WI38 (cell line): ENCODE measurements around the gene PTPRU.

Source experiments
- H3K4me3 ChIP-seq: 2 replicates; pipeline ENCODE4 v1.5.1; 2011; ENCODE audit warnings: low read depth, mild to moderate bottlenecking, control low read depth, low read length
- TF ChIP-seq, protein P1 (sequence below): IDR thresholded peaks from 2 replicates; pipeline ENCODE4 v1.5.1; 2012; ENCODE audit warnings: low read depth, mild to moderate bottlenecking, control low read depth, low read length

Gene PTPRU

DNA sequence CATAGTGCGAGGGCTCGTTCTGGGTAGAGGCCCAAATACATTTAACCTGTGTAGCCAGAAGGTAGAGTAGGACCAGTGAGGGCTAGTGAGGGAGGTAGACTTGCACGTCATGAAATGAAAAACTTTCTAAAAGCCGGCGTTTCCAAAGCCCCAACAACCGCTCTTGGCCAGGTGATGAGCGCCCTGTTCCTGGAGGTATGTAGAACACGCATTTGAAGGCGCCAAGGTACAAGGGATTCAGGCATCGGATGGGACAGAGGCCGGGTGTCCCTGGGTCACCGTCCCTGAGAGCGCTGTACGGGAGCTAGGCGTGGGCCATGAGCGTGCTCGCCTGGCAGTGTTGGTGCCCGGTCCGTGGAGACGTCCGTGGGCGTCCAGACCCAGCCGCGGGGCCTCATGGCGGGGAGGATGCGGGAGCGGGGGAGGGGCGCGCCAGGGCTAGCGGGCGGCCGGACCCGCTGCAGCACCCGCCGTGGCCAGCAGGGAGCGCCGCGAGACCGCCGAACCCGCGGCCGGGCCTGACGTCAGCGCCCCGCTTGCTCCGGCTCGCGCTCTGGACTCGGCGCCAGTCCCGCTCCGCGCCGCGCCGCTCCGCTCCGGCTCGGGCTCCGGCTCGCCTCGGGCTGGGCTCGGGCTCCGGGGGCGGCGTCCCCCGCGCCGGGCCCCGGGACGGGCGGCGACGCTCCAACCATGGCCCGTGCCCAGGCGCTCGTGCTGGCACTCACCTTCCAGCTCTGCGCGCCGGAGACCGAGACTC, at the start of gene PTPRU:
Gene PTPRU, plus strand, starts transcription at position 568 of the 757 bp plus-strand sequence. Its CDS starts 123 bp downstream, at position 691.
- peak within 1 kb of the TSS; percentile 65 for H3K4me3 ChIP-seq
- TF ChIP-seq, protein P1, sequence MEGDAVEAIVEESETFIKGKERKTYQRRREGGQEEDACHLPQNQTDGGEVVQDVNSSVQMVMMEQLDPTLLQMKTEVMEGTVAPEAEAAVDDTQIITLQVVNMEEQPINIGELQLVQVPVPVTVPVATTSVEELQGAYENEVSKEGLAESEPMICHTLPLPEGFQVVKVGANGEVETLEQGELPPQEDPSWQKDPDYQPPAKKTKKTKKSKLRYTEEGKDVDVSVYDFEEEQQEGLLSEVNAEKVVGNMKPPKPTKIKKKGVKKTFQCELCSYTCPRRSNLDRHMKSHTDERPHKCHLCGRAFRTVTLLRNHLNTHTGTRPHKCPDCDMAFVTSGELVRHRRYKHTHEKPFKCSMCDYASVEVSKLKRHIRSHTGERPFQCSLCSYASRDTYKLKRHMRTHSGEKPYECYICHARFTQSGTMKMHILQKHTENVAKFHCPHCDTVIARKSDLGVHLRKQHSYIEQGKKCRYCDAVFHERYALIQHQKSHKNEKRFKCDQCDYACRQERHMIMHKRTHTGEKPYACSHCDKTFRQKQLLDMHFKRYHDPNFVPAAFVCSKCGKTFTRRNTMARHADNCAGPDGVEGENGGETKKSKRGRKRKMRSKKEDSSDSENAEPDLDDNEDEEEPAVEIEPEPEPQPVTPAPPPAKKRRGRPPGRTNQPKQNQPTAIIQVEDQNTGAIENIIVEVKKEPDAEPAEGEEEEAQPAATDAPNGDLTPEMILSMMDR, result peak; percentile 24; the same call in 1 of the 2 replicates

DNA sequence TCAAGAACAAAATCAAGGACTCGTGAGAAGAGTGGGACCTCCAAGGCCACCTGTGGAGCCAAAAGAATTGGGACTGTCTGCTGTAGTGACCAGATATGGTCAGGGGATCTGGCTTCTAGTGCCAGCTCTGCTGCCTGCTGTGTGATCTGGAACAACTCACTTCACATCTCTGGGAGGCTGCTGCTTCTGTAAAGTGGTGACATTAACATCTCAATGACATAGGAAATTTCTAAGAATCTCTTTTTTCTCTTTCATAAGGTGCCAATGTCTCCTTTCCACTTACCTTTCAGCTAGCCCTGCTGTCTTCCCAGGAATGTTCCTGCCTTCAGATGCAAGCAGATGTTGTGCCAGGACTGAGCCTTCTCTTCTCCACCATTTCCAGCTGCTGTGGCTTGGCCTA, 49.6 kb upstream of the PTPRU start:
- H3K4me3 ChIP-seq, result no peak overlapping the region
- TF ChIP-seq, protein P1, result no peak

DNA sequence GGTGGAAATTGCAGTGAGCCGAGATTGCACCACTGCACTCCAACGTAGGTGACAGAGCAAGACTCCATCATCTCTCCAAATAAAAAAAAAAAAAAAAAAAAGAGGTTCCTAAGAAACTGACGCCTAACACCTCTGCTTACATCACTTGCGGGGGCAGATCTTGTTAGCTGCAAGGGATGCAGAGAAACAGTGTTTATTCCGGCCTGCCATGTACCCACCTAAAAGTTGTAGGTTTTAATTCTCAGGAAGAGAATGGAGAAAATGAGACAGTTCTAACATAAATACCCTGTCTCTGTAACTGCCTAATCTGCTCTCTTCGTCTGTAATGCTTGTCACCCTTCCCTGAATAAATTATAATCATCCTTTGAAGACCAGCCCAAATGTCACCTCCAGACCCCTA, 45.6 kb upstream of the PTPRU start:
- TF ChIP-seq, protein P1, result no peak
- H3K4me3 ChIP-seq, result no peak overlapping the region

DNA sequence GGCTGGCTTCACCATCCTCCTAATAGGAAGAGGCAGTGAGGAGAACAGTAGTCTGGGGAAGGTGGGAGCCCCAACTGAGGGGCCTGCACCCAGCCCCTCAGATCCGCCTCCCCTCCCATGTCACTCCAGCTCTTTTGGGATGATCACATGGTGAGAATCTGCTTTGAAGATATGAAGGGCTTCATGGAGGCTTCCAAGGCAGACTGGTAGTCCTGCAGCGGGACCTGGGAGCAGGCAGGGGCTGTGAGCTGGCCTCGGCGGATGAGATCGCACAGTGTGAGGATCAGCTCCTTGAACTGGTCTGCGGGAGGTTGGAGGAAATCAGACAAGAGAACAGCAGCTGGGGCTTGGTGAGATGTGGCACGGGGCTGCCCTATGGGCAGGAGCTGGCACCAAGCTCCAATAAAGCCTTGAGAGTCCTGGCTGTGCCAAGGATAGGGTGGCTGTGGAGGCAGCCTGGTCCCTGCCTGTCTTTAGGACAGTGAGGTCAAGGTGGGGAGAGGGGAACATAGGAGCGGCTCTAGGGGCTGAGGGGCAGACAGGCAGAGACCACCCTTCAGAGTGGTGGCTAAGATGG, 42.4 kb upstream of the PTPRU start:
- no peak overlapping the region for H3K4me3 ChIP-seq
- TF ChIP-seq, protein P1, result no peak

DNA sequence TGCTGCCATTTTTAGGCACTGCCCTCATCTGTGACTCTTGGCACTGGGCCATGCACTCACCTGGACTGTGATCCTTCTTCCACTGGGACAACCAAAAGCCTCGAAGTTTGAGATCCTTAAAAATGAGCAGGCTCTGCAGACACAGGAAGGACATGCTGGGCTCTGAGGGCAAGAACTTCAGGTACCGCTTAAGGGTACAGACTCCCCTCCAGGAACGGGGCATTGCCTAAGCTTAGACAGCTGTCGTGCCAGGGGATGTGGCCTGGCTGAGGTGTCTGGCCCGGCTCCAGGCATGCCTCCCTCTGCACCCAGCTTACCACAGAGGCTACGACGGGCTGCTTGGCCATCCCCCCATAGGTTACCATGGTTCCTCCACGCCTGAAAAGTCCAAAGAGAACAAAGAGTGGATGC, 40.4 kb upstream of the PTPRU start:
- TF ChIP-seq, protein P1, result no peak
- H3K4me3 ChIP-seq, result no peak overlapping the region

DNA sequence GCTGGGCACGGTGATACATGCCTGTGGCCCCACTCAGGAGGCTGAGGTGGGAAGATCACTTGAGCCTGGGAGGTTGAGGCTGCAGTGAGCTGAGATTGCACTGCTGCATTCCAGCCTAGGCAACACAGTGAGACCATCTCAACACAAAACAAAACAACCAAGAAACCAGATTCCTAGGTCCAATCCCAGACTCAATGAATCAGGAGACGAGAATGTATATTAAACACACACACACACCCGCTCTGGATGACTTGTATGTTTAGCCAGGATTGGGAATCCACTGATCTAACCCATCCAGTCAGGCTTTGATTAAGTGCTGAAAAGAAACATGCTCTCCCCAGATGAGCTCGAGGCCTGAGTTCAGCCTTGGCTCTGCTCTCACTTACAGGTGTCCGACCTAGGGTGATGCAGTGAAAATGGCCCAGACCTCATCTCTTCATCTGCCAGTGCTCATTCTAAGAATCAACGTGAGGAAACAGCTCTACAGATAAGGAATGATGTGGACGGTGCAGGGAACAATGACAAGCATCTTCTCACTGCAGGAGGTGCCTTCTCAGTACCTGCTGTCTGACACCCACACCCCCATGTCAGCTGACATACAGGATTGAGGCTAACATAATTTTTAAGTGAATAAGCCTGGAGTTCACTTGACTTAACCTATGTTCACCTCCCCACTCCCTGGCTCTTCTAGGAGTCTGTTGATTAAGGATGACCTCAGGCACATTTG, 39.3 kb upstream of the PTPRU start:
- H3K4me3 ChIP-seq, result no peak overlapping the region
- TF ChIP-seq, protein P1, result no peak

DNA sequence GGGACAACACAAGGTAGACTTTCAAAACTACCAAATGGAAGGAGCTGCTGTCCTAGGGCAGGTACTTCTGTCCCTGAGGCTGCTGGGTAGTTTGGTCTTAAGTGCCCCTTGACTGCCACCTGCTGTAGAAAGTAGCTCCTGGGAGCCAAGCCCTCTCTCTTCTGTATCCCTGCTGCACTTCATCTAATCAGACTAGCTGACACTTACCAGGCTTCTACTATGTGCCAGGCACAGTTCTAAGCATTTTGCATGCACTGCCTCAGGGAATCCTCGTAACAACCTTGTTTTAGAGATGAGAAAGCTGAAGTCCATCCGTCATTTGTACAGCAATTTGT, 38.8 kb upstream of the PTPRU start:
- TF ChIP-seq, protein P1, result peak; percentile 51
- H3K4me3 ChIP-seq, result no peak overlapping the region
